Measurements from ENCODE around the gene WAC.
"Not testable (repeated sequence)": the region's sequence is repeated elsewhere in the genome, so short reads cannot be mapped to it uniquely, and the experiment has no call there.

Gene WAC

GRCh38 chr10:28564905-28565304, 32.0 kb downstream of the WAC start:
- DNase-seq (ENCODE audit: low spot score) (no peak), FAIRE-seq (no peak)

GRCh38 chr10:28566458-28567015, 33.6 kb downstream of the WAC start:
- FAIRE-seq (no peak), DNase-seq (ENCODE audit: low spot score) (no peak)

GRCh38 chr10:28569506-28570159, 36.7 kb downstream of the WAC start:
- peak; percentile 6 for DNase-seq (ENCODE audit: low spot score)
- FAIRE-seq: no peak

- DNase-seq (ENCODE audit: low spot score) (no peak), FAIRE-seq (no peak)
Observed at GRCh38 chr10:28570598-28570997, 37.7 kb downstream of the WAC start.

GRCh38 chr10:28571265-28571664, 38.3 kb downstream of the WAC start:
- no peak for FAIRE-seq
- DNase-seq (ENCODE audit: low spot score): no peak

GRCh38 chr10:28574214-28574613, 41.3 kb downstream of the WAC start:
- not testable (repeated sequence) for DNase-seq (ENCODE audit: low spot score); FAIRE-seq

- peak; percentile 40 for FAIRE-seq
- no peak for DNase-seq (ENCODE audit: low spot score)
Observed at GRCh38 chr10:28575852-28576251, 42.9 kb downstream of the WAC start.

- no peak for FAIRE-seq
- no peak for DNase-seq (ENCODE audit: low spot score)
Observed at GRCh38 chr10:28577506-28577905, 44.6 kb downstream of the WAC start.

GRCh38 chr10:28578454-28578853, 45.5 kb downstream of the WAC start:
- no peak for FAIRE-seq
- no peak for DNase-seq (ENCODE audit: low spot score)

GRCh38 chr10:28580825-28581224, 47.9 kb downstream of the WAC start:
- FAIRE-seq: no peak
- no peak for DNase-seq (ENCODE audit: low spot score)

GRCh38 chr10:28581916-28582315, 49.0 kb downstream of the WAC start:
- FAIRE-seq: no peak
- DNase-seq (ENCODE audit: low spot score): no peak

- DNase-seq (ENCODE audit: low spot score) (no peak), FAIRE-seq (no peak)
Observed at GRCh38 chr10:28585076-28585475, 52.2 kb downstream of the WAC start.

- no peak for FAIRE-seq
Observed at GRCh38 chr10:28586176-28586575, 53.3 kb downstream of the WAC start.

GRCh38 chr10:28587270-28587969, 54.5 kb downstream of the WAC start:
- FAIRE-seq: no peak
- DNase-seq (ENCODE audit: low spot score): no peak

More at GRCh38 chr10:28586176-28586575, 53.3 kb downstream of the WAC start:
- DNase-seq (ENCODE audit: low spot score): no peak

- DNase-seq (ENCODE audit: low spot score) (no peak), FAIRE-seq (no peak)
Observed at GRCh38 chr10:28587970-28588290, 55.0 kb downstream of the WAC start.

GRCh38 chr10:28592953-28593352, 60.0 kb downstream of the WAC start:
- no peak for FAIRE-seq
- DNase-seq (ENCODE audit: low spot score): peak; percentile 28

GRCh38 chr10:28593811-28594210, 60.9 kb downstream of the WAC start:
- FAIRE-seq: no peak
- no peak for DNase-seq (ENCODE audit: low spot score)

- DNase-seq (ENCODE audit: low spot score) (no peak), FAIRE-seq (no peak)
Observed at GRCh38 chr10:28594406-28594805, 61.5 kb downstream of the WAC start.

- DNase-seq (ENCODE audit: low spot score) (no peak), FAIRE-seq (no peak)
Observed at GRCh38 chr10:28595613-28596012, 62.7 kb downstream of the WAC start.

GRCh38 chr10:28600056-28600455, 67.1 kb downstream of the WAC start:
- FAIRE-seq: no peak
- no peak for DNase-seq (ENCODE audit: low spot score)

GRCh38 chr10:28601012-28601411, 68.1 kb downstream of the WAC start:
- DNase-seq (ENCODE audit: low spot score): no peak
- FAIRE-seq: no peak

- DNase-seq (ENCODE audit: low spot score) (no peak), FAIRE-seq (no peak)
Observed at GRCh38 chr10:28604567-28605536, 71.9 kb downstream of the WAC start.
